ENCODE data around the gene CNIH2.
"Not testable (repeated sequence)": the region's sequence is repeated elsewhere in the genome, so short reads cannot be mapped to it uniquely, and the experiment has no call there.

The CNIH2 gene

DNA sequence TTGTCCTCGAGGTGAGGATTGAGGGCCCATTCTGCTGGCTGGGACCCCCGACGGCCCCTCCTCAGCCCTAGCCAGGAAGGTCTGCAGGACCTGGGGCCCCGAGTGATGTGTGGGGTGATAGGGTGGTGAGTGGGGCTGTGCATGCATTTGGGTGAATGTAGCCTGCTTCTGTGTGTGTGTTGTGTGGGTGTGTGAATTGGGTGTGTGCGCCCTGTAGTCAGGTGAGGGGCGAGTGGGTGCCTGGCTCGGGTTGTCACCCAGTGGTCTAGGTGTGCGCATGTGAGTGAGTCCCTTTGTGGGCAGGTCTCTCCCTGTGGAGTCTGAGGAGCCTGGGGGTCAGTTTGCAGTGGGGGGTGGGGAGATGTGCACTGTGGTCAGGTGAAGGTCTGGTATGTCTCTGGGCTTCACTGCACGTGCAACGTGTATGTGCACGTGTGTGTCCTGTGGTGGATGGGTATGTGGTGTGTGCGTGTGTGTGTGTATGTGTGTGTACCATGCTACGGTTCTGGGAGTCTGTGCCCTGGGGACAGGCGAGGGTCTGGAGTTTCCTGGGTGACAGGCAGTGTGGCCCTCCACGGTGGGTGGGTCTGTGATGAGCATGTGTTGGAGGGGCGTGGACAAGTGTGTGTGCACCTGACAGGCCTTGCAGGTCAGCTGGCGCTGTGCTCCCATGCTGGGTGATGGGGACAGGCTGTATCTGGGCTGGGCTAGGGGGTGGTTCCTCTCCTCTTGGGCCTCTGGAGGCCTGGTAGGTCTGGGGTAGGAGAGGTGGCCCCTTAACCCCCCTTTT, 14.8 kb downstream of the CNIH2 start:
- no peak for DNase-seq

GRCh38 chr11:66293352-66293751, 15.4 kb downstream of the CNIH2 start:
- no peak for DNase-seq

GRCh38 chr11:66293777-66294625, 16.0 kb downstream of the CNIH2 start:
- DNase-seq = no peak

DNA sequence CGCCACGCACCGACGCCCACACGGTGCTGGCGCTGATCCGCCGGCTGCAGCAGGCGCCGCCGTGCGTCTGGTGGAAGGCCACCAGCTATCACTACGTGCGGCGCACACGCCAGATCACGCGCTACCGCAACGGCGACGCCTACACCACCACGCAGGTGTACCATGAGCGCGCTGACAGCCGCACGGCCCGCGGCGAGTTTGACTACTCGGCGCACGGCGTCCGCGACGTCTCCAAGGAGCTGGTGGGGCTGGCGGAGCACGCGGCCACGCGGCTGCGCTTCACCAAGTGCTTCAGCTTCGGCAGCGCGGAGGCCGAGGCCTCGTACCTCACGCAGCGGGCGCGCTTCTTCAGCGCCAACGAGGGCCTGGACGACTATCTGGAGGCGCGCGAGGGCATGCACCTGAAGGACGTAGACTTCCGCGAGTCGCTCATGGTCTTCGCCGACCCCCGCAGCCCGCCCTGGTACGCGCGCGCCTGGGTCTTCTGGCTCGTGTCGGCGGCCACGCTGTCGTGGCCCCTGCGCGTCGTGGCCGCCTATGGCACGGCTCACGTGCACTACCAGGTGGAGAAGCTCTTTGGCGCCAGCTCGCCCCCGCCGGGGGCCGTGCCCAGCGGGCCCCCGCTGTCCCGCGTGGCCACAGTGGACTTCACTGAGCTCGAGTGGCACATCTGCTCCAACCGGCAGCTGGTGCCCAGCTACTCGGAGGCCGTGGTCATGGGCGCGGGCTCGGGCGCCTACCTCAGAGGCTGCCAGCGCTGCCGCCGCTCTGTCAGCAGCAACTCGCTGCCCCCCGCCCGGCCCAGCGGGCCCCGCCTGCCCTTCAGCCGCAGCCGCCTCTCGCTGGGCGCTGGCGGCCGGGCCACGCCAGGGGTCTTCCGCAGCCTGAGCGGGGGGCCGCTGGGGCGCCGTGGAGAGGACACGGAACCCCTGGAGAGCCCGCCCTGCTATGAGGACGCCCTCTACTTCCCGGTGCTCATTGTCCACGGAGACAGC, 16.9 kb downstream of the CNIH2 start:
- no peak for DNase-seq

DNA sequence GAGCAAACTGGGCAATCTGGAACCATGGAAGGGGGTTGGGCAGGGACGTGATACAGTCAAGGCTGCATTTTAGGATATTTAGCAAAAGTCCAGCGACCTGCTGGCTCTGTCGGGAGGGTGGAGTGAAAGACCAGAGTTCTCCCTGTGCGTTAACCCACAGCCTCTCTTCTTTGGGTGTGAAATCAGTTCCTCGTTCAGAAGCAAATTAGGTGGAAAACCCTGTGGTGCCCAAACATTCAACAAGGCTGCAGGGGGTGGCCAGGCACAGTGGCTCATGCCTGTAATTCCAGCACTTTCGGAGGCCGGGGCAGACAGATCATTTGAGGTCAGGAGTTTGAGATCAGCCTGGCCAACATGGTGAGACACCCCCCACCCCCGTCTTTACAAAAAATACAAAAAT, 19.6 kb downstream of the CNIH2 start:
- no peak for DNase-seq

DNA sequence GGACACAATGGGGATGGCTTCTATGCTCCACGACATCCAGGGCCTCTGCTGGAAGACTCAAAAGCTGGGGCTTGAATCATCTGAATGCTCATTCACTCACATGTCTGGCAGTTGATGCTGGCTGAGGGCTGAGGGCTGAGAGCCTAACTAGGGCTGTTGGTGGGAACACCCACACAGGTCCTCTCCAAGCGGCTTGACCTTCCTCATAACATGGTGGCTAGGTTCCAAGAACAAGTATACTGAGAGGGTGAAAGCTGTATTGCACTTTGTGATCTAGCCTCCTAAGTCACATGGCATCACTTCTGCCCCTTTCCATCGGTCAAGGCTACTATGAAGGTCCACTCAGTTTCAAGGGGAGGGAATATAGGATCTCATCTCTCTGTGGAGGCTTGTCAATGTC, 21.2 kb downstream of the CNIH2 start:
- no peak for DNase-seq

- DNase-seq = no peak
These were observed 24.7 kb downstream of the CNIH2 start for GRCh38 chr11:66302656-66303055.

DNA sequence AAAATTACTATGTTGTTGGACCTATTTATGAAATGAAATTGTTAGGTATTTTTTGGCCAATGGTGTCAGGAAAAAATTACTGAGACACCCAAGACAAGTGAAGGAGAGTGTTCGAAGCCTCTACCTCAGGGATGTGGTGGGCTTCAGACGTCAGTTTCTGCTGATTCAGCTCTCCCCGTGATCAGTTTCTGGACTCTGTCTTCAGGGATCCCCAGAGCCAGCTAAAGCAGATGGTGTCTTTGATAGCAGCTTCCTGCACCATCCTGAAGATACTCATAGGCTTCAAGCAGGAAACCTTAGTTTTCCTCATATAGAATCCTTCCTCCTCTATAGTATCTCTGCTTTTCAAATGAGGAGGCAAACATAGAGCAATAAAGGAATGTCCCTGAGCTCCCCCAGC, 31.5 kb downstream of the CNIH2 start:
- no peak for DNase-seq

- DNase-seq = no peak
These were observed 32.3 kb downstream of the CNIH2 start for GRCh38 chr11:66310324-66310723.

DNA sequence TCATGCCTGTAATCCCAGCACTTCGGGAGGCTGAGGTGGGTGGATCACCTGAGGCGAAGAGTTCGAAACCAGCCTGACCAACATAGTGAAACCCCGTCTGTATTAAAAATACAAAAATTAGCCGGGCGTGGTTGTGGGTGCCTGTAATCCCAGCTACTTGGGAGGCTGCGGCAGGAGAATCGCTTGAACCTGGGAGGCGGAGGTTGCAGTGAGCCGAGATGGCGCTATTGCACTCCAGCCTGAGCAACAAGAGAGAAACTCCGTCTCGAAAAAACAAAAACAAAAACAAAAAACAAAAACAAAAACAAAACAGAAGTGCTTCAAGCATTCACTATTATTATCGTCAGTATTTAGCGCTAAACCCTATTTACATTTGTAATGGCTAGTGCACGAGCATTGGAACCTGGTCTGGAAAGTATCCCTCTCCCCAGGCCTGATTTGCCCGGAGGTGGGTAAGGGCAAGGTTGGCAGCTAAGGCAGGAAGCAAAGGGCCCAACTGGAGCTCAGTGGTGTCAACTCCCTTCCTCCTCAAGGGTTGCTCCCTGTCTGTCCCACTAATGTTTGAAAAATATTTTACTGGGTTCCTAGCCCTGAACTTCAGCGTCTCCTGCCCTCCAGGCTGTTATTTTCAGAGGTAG, 32.9 kb downstream of the CNIH2 start:
- DNase-seq = not testable (repeated sequence)

DNA sequence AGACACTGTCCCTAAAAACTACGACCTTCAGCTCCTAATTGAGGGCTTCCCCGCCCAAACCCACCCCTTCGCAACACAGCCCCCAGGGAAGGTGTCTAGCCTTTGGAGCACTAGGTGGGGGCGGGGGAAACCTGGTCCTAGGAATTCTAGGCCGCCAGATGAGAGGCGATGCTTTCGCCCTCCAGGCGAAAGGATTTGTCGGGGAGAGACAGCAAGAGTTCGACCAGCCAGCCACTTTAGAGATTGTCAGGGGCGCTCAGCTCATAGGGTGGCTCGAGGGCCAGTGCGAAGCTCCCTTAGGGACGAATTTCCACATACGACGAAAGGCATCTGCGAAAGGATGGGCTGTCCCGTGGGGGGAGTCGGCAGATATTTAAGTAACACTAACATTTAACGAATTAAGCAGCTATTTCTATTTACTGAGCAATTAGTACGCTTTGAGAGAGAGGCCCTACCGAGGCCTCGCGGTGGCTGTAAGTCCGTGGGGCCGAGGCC, 33.5 kb downstream of the CNIH2 start:
- no peak for DNase-seq

GRCh38 chr11:66311965-66312548, 34.1 kb downstream of the CNIH2 start:
- peak; percentile 94 for DNase-seq

GRCh38 chr11:66312549-66313320, 34.8 kb downstream of the CNIH2 start:
- peak; percentile 86 for DNase-seq

- DNase-seq = no peak
These were observed 35.6 kb downstream of the CNIH2 start for GRCh38 chr11:66313321-66314185.

DNA sequence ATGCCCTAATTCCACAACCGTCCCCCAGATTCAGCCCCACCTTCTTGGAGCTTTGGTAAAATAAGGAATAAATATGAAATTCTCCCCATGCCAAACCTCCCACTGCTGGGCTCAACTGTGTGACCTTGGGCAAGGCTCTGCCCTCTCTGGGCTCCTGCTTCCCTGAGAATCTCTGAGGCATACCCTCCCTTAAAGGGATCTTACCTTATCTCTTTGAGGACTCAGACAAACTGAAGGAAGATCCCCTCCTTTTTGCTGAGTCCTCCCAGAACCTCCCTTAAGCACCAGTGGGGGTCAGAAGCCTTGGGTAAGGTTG, 36.2 kb downstream of the CNIH2 start:
- no peak for DNase-seq

DNA sequence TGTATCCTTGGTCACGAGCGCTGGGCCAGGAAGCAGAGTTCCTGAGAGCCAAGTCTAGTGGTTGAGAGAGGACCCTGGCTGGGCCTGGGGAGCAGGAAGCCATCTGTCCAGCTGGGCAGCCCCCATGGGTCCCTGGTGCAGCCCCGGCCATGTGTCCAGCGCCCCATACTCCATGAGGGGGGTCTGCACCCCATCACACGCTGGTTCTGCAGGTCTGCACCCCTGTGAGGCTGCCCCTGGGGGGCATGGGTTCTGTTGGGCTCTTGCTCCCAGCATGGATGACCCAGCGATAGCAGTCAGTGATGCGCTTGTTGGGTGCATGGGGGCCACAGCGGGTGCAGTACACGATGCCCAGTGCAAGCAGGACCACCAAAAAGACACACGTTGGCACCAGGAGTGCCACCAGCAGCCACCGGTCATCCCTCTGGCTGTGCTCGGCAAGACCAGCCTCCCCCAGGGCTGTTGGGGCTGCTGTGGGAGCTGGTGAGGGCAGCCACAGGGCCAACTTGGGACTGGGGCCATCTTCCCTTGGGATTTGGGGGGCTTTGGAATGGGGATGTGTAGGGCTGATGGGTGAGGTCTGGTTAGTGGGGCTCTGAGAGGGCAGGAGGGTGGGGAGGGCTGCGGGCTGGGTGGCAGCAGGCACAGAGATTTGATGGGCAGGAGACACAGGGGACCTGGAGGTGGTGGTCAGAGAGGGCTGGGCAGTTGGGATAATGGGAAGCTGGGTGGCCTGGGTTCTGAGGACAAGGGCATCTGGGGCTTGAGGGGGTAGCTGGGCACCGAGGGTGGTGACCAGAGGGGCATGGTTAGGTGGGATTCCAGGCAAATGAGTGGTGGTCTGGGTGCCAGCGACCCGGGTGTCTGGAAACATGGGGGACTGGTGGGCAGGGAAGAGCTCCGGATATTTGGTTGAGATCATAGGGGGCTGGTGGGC, 36.9 kb downstream of the CNIH2 start:
- no peak for DNase-seq

DNA sequence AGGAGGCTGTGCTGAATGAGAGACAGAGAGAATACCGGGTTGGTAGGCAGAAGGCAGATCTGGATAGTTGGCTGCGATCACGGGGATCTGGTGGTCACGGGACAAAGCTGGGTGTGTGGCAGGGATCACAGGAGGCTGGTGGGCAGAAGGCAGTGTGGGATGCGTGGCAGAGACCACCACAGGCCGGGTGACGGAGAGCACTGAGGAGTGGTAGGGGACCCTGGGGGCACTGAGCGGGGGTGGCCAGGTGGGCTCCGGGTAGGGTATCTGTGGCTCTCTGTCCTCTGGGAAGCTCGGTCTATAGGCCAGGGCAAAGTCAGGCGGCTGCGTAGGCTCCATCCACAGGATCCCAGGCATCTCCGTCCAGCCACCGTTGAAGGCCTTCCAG, 37.5 kb downstream of the CNIH2 start:
- no peak for DNase-seq

DNA sequence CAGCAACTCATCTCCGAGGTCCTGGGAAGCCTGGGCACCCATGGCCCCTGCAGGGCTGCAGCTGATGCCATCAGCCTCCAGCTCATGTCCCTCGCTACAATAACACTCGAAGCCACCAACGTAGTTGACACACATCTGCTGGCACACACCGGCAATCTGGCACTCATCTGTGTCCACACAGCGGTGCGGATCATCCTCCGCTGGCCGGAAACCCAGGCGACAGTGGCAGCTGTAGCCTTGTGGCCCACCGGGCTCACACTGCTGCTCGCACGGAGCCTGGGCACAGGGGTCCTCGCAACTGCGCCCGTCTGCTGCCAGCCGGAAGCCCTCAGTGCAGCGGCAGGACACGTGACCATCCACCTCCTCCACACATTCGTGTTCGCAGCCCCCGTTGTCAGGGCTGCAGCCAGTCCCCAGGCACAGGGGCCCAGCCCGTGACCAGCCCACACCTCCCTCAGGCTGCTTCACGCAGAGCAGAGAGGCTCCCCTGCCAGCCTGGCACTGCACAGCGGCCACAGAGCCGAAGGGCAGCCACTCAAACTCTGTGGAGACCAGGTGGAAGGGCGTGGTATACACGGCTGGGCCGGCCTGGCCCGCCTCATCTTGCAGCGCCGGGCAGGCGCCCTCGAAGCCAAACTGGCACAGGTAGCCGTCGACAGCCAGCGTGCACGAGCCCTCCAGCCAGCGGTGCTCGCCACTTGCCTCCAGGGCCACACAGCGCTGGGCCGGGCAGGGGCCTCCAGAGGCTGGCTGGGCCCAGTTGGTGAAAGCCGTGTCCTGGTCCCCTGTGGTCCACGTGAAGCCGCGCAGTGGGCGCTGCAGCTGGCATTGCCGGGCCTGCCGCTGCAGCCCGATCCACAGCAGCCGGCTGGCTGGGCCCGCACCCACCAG, 38.2 kb downstream of the CNIH2 start:
- DNase-seq = no peak
